DOHH2 (cell line): ENCODE results near the gene CTIF.

Experiments
- CTCF ChIP-seq: fragments of 200-600 bp; sonication (generic); IDR thresholded peaks from one replicate; pipeline ENCODE4 v1.5.1; 2014; ENCODE audit warnings: antibody characterized with exemption, mild to moderate bottlenecking, low read depth, low read length; ENCODE audit not compliant: poor library complexity, severe bottlenecking
- EZH2phosphoT487 ChIP-seq: fragments of 200-600 bp; sonication (generic); IDR thresholded peaks from 2 replicates; pipeline ENCODE4 v1.6.1; 2017; ENCODE audit warnings: borderline replicate concordance, mild to moderate bottlenecking, antibody characterized with exemption, low read length, moderate library complexity, mixed read lengths

- TF ChIP-seq CTCF (no peak), EZH2phosphoT487 (no peak)
Observed at GRCh38 chr18:48547531-48547981, 8.7 kb downstream of the CTIF start.
